Activated CD8-positive, alpha-beta memory T cell treated with anti-CD3 and anti-CD28 coated beads for 36 hours (primary cell): ENCODE measurements around the gene LETM1. TPM values are rescaled to one million over a fixed set of nuclear protein-coding genes. Genes with fewer than 3 reads are reported as not detected.

Source experiments
- CTCF ChIA-PET: fragments of 350-600 bp; sonication (Branson Sonifier 250); formaldehyde crosslinking; loops from one replicate; lab custom pipeline; 2021; ENCODE audit warnings: antibody characterized with exemption; lab: Charles Lee
- POLR2A ChIA-PET: fragments of 350-600 bp; sonication (Branson Sonifier 250); formaldehyde crosslinking; loops from one replicate; lab custom pipeline; 2021; ENCODE audit warnings: antibody characterized with exemption; lab: Charles Lee
- total RNA-seq, 2 experiments: library from RNA; stranded (reverse); gene quantifications; one replicate each; pipeline ENCODE4 v1.2.3, GENCODE V29; 2021

The LETM1 gene
- total RNA-seq, 2 experiments from 2014 or later, result 88.8 to 94.7 TPM

DNA sequence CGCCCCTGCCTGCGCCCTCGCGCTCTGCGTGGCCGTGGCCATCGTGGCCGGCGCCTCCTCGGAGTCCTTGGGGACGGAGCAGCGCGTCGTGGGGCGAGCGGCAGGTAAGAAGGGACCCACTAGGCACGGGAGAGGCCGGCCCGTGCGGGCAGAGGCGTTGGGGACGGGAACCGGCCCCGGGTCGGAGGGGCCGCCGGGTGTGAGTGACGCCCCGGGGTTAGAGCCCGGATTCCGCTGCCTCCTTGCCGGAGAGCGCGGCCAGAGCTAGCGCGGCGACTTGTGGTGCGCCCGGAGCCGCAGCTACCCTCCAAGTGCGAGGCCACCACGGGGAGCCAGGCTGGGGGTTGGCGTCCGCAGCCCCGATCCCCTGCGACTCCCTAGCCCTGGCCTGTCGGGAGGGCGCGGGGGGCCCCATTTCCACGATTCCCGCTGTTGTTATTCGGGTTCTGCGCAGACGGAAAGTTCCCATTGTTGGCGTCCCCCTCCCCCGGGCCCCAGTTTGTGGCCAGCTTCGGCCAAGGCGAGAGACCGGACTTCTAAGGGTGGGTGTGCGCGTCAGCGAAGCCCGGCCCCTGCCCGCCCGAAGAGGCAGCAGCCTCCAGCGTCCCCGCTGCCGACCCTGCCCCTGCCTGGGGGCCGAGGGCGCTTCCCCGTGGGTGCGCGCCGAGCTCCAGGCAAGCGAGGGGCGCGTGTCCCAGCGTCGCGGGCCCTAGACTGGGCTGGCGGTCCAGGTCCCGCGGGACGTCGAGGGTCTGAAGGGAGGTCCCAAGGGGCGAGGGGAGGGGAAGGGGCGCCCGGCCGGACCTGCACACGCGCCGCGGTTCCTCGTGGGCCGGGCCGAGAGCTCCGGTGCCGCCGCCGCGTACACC, 61.8 kb downstream of the LETM1 start:
- ChIA-PET POLR2A (no interaction called here), CTCF (interaction anchor here (1.1 to 1.3 kb wide), 2 partner anchors 35 to 46 kb away, joined by 3 to 8 read pairs; no protein-coding TSS in a partner anchor)

DNA sequence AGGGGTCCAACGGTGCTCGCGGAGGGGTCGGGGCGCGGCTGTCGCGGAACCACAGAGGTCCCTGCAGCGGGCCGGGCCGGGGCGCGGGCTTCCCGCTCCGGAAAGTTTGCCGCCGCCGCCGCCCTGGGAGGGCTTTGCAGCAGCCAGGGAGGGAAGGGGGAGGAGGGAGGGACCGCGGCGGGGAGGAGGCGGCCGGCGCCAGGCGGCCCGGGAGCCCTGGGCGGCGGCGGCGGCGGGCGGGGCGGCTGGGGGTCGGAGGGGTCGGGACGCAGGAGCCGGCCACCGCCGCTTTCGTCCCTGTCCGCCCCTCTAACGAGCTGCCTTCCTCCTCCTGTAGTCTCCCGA, 62.5 kb downstream of the LETM1 start:
- POLR2A ChIA-PET, result no interaction called here
- CTCF ChIA-PET, result interaction anchor here (1.6 kb wide), 1 partner anchor 45 kb away, joined by 5 read pairs; no protein-coding TSS in a partner anchor

DNA sequence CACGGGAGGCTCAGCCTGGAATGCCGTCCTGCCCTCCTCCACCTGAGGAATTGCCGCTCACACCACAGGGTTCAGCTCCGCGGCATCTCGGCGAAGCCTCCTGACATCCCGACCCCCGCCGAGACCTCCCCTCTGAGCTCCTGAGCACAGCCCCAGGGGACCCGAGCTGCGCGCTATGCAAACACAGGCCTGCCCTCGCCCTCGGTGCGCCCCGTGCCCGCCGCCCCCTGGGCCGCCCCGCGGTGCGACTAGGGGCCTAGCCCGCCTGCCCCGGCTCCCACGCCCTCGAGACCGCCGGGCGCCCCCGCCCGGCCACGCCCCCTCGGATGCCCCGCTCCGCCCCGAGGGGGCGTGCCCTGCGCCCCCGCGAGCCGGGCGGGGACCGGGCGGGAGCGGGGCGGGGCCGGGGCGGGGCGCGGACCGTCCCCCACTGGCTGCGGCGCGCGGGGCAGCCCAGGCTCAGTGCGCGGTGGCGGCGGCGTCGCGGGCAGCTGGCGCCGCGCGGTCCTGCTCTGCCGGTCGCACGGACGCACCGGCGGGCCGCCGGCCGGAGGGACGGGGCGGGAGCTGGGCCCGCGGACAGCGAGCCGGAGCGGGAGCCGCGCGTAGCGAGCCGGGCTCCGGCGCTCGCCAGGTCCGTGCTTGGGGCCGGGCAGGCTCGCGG, 63.0 kb downstream of the LETM1 start, which contains the start of gene FGFR3:
FGFR3 (plus strand) TSS at position 462 of the 664 bp plus-strand sequence. CDS start 642 bp downstream, outside the sequence.
- ChIA-PET CTCF (interaction anchor here (1.6 kb wide), 1 partner anchor 45 kb away, joined by 5 read pairs; no protein-coding TSS in a partner anchor), POLR2A (no interaction called here)

DNA sequence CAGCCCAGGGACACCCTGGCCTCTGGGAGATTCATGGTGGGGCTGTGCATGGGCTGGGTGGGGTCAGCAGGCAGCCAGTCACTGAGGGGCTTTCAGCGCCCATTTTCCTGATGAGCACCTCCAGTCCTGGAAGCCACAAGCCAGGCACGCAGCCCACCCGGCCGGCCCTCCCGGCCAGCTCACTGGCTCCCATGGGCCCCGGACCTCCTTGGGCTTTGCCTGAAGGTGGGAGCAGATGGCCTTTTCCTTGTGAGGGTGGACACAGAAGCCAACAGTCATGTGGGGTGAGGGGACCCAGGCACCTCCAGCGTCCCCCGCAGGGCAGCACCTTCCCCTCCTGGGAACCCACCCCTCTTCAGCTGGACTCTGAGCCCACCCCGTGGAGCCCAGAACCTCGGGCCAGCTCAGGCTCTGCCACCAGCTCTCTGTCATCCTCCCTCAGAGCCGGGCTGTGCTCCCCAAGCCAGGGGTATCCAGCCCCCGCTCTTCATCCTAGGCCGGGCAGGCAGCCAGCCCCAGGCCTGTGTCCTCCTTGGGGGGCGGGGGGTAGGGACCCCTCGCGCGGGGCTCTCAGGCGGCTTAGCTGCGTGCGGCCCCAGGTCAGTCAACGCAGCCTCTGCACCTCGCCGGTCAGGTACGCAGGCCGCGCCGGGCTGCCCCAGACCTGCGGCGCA, 63.7 kb downstream of the LETM1 start:
- POLR2A ChIA-PET, result no interaction called here
- CTCF ChIA-PET, result interaction anchor here (0.7 to 1.6 kb wide), 2 partner anchors 44 to 46 kb away, joined by 3 to 5 read pairs; no protein-coding TSS in a partner anchor

DNA sequence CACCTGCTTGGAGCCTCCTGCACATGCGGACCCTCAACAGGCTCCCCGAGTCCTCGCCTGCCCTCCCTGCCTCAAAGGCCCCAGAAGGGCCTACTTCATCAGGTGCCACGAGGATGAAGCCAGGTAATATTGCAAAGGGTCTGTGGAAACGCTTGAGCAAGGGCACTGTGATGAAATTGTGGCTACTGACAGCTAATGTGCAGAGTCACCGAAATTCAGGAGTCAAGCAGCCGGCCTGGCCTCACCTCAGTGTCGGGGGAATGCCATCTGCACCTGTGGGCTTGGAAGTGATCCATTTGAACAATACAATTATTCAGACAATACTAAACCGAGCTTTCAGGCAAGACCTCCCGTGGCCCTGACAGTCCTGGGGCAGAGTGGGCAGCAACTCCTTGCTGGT, 66.0 kb downstream of the LETM1 start:
- POLR2A ChIA-PET, result no interaction called here
- CTCF ChIA-PET, result no interaction called here

DNA sequence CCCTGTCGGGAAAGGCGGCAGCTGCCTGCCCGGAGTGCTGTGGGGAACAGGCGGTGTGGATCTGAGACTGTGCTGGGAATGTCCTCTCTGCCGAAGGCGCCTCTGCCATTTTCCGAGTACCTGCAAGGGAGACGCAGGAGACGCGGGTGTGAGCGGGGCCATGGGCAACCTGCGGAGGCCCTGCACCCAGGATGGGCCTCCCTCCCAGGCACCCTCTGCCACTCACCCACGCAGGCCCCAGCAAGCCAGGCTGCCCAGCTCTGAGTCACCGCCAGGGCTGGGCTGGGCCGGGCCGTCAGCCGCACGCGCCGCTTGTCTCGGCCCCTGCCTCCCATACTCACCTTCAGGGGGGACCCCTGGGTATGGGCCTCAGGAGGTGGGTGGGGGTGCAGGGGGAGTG, 66.4 kb downstream of the LETM1 start:
- CTCF ChIA-PET, result no interaction called here
- POLR2A ChIA-PET, result no interaction called here

DNA sequence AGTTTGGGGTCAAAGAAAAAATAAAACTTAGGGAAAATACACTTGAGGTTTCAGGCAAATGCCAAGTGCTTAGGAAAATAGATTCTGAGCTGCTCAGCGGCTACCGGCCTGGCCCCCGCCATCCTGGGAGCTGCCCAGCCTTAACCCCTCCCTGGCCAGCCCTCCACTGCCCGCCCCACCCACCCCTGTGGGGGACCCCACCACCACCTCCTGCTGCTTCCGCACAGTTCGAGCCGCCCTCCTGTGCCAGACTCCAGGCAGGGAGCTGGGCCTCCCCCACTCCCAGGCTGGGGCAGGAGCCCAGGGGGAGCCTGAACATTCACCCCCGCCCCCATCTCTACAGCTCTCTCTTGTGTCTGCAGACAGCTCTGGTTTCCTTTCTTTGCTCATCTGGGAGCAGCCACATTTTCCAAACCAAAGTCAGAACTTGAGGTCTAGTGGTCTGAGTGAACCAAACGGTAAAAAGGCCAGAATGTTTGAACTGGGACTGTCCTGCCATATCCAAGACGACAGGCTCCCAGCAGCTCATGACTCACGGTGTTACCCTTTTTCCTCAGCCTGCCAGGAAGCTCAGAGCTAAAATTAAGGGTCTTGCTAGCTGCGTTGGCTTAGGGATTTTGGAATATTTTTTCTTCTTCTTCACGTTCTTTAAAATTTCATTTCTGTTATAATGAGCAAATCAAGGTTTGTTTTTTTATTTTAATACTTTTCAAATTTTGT, 67.5 kb downstream of the LETM1 start:
- POLR2A ChIA-PET, result no interaction called here
- CTCF ChIA-PET, result interaction anchor here (1.4 kb wide), 1 partner anchor 9 kb away, joined by 3 read pairs; no protein-coding TSS in a partner anchor

DNA sequence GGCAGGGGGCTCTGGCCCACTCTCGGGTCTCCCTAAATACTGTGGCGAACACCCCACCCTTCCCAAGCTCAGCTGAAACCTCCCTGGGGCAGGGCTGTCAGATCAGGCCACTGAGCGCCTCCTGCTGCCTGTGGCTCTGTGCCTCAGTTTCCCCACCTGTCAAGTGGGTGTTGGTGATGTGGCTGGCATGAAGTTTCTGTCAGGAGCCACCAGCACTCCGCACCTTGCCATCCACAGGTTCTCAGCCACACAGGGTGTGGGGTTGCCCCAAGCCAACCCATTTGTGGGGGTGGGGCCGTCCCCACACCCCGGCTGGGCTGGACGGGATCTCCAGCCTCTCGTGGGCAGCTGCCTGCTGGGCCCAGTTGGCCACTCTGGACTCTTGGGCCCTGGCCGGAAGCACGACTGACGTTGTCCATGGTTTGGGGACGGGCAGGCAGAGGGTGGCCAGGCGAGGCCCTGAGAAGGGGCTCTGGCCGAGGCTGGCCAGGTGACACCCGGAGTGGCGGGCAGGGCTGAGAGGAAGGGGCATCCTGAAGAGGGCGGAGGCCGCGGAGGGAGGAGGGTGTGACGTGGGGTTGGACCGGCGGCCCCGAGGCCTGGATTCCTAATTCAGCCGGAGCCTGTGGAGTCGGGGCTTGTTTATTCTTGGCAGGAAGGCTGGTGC, 68.4 kb downstream of the LETM1 start:
- ChIA-PET CTCF (interaction anchor here (1.4 kb wide), 1 partner anchor 10 kb away, joined by 3 read pairs; no protein-coding TSS in a partner anchor), POLR2A (no interaction called here)

DNA sequence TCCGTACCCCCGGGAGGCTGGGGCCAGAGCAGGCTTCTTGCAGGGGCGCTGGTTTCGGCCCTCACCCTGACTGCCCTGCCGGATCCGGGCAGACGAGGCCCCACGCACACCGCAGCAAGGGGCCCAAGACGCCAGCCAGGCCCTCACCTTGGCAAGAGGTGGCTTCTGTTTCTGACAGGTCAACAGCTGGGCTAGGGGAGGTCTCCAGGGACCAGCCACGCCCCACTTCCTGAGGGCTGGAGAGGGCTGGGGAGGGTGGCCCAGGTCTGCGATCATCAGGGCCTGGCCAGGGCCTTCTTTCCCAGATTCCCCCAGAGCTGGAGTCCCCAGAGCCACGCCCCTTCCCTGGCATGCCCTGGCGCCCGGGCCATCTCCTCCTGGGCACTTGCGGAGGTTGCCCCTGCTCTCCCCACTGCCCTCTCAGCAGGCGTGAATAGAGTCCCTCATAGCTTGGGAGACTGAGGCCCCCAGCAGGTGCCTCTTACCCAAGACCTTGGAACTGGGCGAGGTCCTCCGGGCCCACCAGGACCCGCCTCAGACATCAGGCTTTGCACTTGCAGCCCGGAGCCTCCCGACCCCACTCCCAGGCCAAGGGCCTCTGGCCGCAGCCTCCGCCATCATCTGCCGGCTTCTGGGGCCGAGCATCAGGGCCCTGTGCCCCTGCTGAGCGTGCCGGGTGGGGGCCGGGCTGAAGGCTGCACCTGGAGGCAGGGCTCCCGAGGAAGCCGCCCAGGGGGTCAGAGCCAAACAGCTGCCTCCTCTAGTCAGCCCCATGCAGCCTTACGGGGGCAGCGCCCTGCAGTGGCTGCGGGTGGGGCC, 69.2 kb downstream of the LETM1 start:
- ChIA-PET POLR2A (no interaction called here), CTCF (no interaction called here)

DNA sequence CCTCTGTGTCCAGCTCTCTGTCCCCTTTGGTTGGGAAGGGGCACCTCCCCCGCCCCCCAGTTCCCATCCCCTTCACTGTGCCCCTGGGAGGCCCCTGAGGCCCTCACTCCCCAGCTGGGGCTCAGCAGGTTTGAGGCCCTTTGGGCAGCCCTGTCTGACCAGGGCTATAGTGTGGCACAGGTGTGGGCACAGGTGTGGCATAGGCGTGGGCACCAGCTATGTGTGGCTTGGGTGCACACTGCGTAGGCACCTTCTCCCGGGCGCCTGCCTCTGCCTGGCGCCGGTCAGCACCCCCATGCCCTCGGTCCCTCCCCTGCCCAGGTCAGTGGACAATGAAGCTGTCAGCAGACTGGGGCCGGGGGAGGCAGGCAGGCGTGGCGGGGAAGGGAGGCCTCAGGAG, 70.4 kb downstream of the LETM1 start:
- CTCF ChIA-PET, result no interaction called here
- POLR2A ChIA-PET, result no interaction called here

DNA sequence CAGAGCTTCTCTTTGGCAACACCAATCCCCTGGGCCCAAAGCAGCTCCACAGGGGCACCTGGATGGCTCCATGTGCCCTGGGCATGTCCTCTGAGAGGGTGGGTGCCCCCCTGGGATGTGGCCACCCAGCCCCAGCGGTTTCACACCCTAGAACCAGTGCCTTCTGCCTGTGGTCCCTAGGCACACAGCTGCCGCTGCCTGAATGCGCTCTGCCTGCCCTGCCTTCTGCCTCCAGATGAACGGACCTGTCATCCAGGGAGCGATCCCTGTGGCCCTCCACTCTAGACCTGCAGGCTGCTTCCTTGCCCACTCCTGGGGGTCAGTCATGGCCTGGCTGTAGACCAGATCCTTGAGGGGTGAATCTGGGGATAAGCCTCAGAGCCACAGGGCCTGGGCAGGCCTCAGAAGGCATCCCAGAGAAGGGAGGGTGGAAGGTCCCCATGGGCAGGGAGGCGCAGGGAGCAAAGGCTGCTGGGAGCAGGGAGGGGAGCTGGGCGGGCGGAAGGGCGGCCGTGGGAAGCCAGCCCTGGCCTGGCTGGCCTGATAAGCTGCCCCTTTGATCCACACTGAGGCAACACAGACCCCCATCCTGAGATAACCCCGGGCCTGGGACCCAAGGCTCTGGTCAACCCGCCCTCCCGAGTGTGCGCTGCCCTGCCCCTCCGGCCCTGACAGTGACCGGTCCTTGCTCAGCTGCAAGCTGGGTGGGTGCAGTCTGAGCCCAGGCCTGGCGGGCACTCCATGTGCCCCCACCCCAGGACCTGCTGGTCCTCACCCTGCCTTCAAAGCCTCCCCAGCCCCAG, 71.0 kb downstream of the LETM1 start:
- POLR2A ChIA-PET, result no interaction called here
- CTCF ChIA-PET, result no interaction called here

DNA sequence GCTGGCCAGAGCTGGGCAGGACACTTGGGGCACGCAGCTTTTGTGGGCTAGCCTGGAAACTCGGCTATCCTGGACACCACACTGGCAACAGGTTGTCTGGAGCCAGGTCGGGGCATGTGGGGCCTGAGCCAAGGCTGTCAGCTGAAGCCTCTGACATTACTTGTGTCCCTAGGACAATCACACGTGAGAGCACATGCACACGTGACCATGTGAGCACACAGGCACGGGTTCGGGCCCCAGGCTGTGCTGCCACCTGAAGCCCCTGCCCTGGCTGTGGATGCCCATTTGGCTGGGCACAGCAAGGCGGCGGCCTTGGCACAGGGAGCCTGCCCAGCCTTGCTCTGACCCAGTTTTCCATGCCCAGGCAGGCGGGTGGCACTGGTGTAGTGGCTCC, 71.6 kb downstream of the LETM1 start:
- CTCF ChIA-PET, result no interaction called here
- POLR2A ChIA-PET, result no interaction called here

DNA sequence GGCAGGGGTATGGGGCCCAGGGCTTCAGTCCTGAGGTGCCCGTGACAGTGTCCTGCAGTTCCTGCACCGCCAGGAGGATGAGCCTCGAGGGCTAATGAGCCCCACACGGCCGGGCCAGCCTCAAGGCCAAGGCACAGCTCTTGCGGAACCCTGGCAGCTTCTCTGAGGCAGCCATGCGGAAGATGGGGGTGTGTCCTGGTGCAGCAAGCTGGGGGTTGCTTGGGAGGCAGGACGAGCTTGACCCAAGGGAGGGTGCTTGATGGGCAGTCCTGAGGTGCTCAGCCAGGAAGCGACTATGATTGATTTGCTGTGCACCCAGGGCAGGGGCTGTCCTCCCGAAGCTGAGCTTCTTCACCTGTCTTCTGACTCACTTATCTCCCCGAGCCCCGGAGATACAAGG, 72.0 kb downstream of the LETM1 start:
- CTCF ChIA-PET, result no interaction called here
- POLR2A ChIA-PET, result interaction anchor here (0.5 to 0.6 kb wide), 2 partner anchors 64 to 154 kb away, joined by 3 to 6 read pairs; no protein-coding TSS in a partner anchor

DNA sequence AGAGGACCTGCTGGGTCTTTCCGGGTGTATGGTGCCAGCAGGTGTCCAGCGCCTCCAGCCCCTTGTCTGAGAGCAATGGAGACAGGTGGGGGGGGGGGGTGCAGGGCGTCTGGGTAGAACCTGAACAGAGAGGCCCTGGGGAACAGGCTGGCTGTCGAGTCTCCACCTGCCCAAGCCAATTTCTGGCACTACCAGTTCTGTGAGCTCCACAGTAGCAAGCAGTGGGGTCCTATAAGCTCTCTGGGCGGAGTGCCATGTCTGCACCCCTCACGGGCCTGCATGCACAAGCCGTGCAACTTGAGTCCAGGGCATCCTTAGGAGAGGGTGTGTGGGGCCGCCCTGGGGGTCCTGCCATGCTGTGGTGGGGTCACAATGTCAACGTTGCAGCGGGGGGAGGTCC, 72.9 kb downstream of the LETM1 start:
- ChIA-PET CTCF (no interaction called here), POLR2A (no interaction called here)

DNA sequence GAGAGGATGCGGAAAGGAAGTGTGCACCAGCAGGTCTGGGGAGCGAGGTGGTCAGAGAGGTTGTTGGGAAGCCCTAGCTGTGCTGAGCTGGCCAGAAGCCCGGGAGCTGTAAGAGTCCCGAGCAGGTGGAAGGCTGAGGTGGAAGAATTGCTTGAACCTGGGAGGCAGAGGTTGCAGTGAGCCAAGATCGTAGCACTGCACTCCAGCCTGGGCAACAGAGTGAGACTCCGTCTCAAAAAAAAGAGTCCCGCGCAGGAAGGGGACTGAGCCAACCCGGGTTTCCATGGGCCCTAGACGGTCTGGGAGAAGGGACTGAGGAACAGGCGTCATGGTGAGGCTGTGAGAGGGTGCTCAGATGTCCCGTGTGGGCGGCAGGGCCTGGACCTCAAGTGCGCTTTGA, 75.5 kb downstream of the LETM1 start:
- ChIA-PET POLR2A (no interaction called here), CTCF (no interaction called here)

DNA sequence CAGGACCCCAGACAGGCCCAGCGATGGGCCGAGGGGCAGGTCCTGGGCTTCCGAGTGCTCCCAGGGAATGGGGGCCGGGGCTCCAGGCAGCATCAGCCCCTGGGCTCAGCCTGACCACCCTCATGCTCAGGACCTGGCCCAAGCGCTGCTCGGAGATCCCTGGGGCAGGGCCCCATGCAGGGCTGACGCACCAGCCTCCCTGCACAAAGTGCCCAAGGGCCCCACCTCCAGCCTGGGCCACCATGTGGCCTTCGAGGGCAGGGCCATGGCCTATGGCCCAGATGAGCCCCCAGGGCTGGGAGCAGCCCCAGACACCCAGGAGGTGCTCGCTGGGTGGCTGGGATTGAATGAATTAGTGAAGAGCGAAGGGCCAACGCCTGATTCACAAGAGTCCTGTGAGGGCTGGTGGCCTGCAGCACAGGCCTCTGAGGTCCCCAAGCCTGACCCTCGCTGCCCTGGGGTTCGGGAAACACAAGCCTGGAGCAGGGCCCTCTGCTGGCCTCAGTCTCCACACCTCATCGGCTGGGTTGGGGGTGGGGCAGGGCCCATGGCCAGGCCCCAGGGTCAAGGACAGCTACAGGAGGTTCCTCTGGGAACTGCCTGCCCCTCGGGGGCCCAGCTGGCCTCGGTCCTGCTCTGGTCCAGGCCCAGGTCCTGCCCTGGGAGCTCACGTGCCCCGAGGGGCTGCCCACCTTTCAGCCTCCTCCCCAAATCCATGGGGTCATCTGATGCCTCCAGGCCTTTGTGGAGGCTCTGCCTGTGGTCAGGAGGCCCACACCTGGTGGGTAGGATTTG, 76.2 kb downstream of the LETM1 start:
- POLR2A ChIA-PET, result no interaction called here
- CTCF ChIA-PET, result interaction anchor here (1.3 kb wide), 1 partner anchor 33 kb away, joined by 4 read pairs; no protein-coding TSS in a partner anchor
